Adipose tissue (tissue), 3 donors: ENCODE data around the gene ZFR. TPM values are rescaled to one million over a fixed set of nuclear protein-coding genes. Genes with fewer than 3 reads are reported as not detected.

ENCODE experiments used
- H3K27ac ChIP-seq: one replicate; pipeline ENCODE4 v1.5.1; 2013; ENCODE audit warnings: low read depth, low read length
- WGBS, 3 donors: extraction: QIAGEN DNeasy Blood & Tissue Kit; methylation state at CpG; one replicate each; pipeline ENCODE4 v1.1.7; 2013; 5-methylcytosine and 5-hydroxymethylcytosine counted together
- polyA plus RNA-seq, 3 donors: library from polyadenylated mRNA; stranded (reverse); fragments of 200-250 nt; gene quantifications; one replicate each; pipeline ENCODE4 v1.2.3, GENCODE V29; 2013
- donor health status: healthy with polysubstance abuse.
- donor health status: Bipolar disorder and iron deficiency.
- donor health status: healthy.

Gene ZFR
- polyA plus RNA-seq, result 10 to 100 TPM; 20.3 to 47.7 (median 35.1) TPM

DNA sequence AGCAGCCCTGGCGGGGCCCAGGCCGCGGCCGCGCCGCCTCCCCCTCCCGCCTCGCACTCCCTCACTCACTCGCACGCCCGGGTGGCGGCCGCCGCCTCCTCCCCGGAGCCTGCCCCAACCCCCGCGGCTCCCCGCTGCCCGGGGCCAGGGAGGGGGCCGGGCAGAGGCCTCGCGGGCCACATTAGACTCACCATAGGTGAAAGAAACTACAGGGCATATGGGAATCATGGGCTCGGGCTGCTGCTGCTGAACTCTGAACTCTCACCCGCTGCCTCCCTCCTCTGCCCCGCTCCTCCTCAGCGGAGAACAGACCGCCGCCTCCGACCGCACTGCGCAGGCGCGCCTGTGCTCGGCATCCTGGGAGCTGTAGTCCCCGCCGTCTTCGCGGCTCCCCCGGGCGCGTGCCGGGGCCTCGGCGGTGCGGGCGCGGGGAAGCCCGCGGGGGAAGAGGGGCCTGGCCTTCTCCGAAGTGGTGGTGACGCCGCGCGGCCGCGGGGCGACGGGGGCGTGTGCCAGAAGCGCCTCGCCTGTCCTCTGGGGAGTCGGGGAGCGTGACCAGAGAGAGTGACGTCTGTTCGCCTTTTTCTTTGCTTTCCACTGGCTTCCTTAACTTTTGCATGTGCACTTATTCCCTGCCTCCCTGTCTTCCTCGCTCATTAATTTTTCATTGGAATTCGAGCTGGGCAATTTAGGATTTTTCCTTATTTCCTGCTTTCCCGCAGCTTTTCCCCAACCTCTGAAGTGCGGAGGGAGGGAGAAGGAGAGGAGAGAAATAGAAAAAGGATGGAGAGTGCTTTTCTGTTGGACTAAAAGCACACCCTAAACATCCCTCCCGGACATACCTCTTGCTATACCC lies at the start of gene ZFR:
ZFR (minus strand) TSS at position 310 of the 856 bp plus-strand sequence; CDS start at position 228, 82 bp downstream.
- peak within 1 kb of the TSS; percentile 12 for H3K27ac ChIP-seq
- 7 to 8% (median 7%) methylated on average over 47 to 70 of the region's 70 CpGs for WGBS, 3 donors

GRCh38 chr5:32490972-32491557 lies 46.5 kb upstream of the ZFR start:
- WGBS, 3 donors, result 82 to 88% (median 82%) methylated on average over 6 of the region's 6 CpGs

DNA sequence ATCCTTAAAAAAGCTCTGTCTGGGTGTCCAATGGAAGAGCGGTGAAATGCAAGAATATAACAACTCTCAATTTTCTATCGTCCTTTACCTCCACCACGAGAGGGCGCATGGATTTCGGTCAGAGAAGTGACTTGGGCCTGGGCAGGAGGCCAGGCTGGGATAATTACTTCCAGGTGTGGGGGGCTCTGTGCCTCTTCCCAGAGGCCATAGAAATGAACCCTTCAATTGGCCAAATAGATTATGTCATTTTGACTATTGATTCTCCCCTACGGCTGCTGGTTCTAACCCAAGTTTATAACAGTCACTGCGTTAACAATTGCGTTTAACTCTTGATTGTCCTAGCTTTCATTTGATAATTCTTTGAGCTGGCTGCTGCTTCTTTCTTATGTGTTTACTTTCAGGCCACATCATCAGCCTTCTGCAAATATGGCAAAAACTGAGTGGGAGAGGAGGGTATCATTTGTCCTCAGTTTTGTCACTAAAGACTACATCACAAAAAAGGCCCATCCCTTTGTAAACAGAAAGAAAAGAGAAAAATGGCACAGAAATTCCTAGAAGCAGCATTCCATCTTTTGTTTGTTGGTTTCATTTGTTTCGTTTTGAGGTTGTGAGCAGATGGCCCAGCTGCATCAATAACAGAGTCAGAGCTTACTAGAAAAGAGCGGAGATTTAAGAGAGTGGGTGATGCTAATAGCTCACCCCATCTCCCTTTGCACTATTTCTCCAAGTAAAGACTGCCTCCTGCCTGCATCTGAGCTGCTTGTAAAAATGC lies 45.4 kb upstream of the ZFR start:
- WGBS, 3 donors, result 21 to 26% (median 25%) methylated on average over 10 of the region's 10 CpGs
- H3K27ac ChIP-seq, result no peak overlapping the region

More at GRCh38 chr5:32490972-32491557, 46.5 kb upstream of the ZFR start:
- H3K27ac ChIP-seq, result no peak overlapping the region

GRCh38 chr5:32487424-32487823 lies 42.9 kb upstream of the ZFR start:
- 58 to 70% (median 68%) methylated on average over 5 of the region's 5 CpGs for WGBS, 3 donors
- no peak overlapping the region for H3K27ac ChIP-seq

GRCh38 chr5:32487008-32487407 lies 42.5 kb upstream of the ZFR start:
- WGBS, 3 donors, result 63 to 83% (median 77%) methylated on average over 3 of the region's 3 CpGs
- no peak overlapping the region for H3K27ac ChIP-seq

GRCh38 chr5:32482193-32482592 lies 37.7 kb upstream of the ZFR start:
- 18 to 83% (median 82%) methylated on average over 2 of the region's 2 CpGs for WGBS, 3 donors
- no peak overlapping the region for H3K27ac ChIP-seq

- H3K27ac ChIP-seq, result no peak overlapping the region
- 72 to 86% (median 78%) methylated on average over 4 of the region's 4 CpGs for whole genome bisulfite sequencing, 3 donors
Measured at GRCh38 chr5:32479096-32479495, 34.6 kb upstream of the ZFR start.

DNA sequence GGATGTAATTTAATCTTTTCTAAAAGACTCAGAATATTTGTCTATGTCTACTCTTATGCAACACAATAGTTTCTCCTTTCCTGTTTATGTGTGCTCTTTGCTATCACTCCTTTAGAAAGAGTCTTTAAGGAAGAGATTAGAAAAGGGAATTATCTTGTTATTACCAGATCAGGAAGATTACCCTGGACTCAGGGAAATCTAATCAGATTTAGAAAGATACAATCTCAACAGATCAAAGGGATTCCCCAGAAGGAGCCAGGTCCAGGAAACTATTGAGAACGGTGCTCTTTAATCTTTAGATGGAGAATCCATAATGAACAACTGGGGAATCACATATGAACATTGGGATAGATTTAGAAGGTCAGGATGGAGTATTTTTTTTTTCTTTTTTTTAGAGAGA lies 32.4 kb upstream of the ZFR start:
- no peak overlapping the region for H3K27ac ChIP-seq
- WGBS, 3 donors, result 54 to 73% (median 70%) methylated on average over 1 of the region's 1 CpG

DNA sequence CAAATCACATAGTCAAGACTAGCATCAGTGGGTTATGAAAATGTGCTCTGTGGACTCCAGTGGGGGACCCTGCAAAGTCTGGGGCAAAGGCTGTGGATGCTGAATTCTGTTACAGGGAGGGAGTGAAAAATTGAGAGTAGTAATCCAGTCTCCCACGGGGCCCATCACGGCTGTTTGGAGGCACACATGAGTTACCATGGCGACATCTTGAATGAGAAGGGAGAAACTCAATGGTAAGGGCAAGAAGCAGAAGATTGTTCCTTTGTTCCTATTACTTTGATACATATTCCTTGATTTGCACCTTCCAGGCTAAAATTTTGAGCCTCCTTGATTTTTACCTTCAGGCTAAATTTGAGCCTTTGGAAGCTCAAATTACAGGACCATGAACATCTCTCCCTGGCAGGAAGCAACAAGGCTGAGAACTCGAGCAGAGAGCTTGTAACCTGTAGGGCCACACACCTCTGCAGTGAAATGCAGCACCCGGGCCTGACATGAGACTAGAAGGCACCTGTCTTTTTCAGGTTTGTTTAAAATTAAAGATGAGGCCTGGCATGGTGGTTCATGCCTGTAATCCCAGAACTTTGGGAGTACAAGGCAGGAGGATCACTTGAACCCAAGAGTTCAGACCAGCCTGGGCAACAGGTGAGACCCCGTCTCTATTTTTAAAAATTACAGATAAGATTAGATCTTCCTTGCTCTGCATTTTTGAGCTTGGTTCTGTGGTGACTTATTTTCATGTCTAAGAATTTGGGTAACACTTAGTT lies 31.0 kb upstream of the ZFR start:
- no peak overlapping the region for H3K27ac ChIP-seq
- 70 to 74% (median 74%) methylated on average over 6 of the region's 6 CpGs for WGBS, 3 donors

GRCh38 chr5:32474209-32474854 lies 29.8 kb upstream of the ZFR start:
- H3K27ac ChIP-seq, result no peak overlapping the region
- 49 to 75% (median 74%) methylated on average over 9 of the region's 9 CpGs for WGBS, 3 donors

DNA sequence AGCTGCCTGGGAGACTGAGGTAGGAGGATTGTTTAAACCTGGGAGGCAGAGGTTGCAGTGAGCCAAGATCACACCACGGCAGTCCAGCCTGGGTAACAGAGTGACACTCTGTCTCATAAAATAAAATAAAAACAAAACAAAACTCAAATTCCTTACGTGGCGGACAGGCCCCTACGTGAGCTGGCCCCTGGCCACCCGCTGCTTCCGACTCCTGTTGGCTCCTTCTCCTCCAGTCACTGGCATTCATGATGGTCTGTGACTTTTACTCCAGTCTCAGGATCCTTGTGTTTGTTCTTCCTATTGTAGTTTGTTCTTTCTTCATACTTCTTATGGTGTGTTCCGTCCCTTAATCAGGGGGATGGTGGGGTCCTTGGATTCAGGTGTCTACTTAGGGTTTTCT lies 28.5 kb upstream of the ZFR start:
- H3K27ac ChIP-seq, result no peak overlapping the region
- 87 to 97% (median 88%) methylated on average over 7 of the region's 7 CpGs for WGBS, 3 donors

- WGBS, 3 donors, result 90 to 95% (median 92%) methylated on average over 2 of the region's 2 CpGs
- H3K27ac ChIP-seq, result no peak overlapping the region
Measured at GRCh38 chr5:32471784-32472183, 27.2 kb upstream of the ZFR start.

GRCh38 chr5:32465076-32465475 lies 20.5 kb upstream of the ZFR start:
- WGBS, 3 donors, result 63 to 91% (median 86%) methylated on average over 2 of the region's 2 CpGs
- no peak overlapping the region for H3K27ac ChIP-seq

- no peak overlapping the region for H3K27ac ChIP-seq
- WGBS, 3 donors, result 45 to 89% (median 79%) methylated on average over 1 of the region's 1 CpG
Measured at GRCh38 chr5:32462618-32463017, 18.1 kb upstream of the ZFR start.

GRCh38 chr5:32461441-32462120 lies 17.0 kb upstream of the ZFR start:
- H3K27ac ChIP-seq, result no peak overlapping the region
- 76 to 91% (median 89%) methylated on average over 6 of the region's 6 CpGs for WGBS, 3 donors

- WGBS, 3 donors, result 81 to 91% (median 88%) methylated on average over 2 of the region's 2 CpGs
- H3K27ac ChIP-seq, result no peak overlapping the region
Measured at GRCh38 chr5:32460702-32461101, 16.2 kb upstream of the ZFR start.

GRCh38 chr5:32458880-32459495 lies 14.4 kb upstream of the ZFR start:
- 86 to 92% (median 91%) methylated on average over 5 of the region's 5 CpGs for WGBS, 3 donors
- H3K27ac ChIP-seq, result no peak overlapping the region
